T-helper 1 cell treated with Interleukin-12 subunit alpha and Interleukin-12 subunit beta and Interleukin-4 antibody, amounts not matched to agents 30 μg/mL and 1 μg/mL, for 36 hours (primary cell): ENCODE data around the gene EIF3C.
"Not testable (repeated sequence)": the region's sequence is repeated elsewhere in the genome, so short reads cannot be mapped to it uniquely, and the experiment has no call there.

ENCODE experiments used
- H3K27ac Mint-ChIP-seq: one replicate; pipeline ENCODE4 v1.8.0; 2021; ENCODE audit warnings: mild to moderate bottlenecking, mixed read lengths
- H3K27me3 Mint-ChIP-seq: one replicate; pipeline ENCODE4 v1.8.0; 2021; ENCODE audit warnings: low read depth, mixed read lengths
- H3K36me3 Mint-ChIP-seq: one replicate; pipeline ENCODE4 v1.8.0; 2021; ENCODE audit warnings: low read depth, mixed read lengths
- H3K4me1 Mint-ChIP-seq: one replicate; pipeline ENCODE4 v1.8.0; 2021; ENCODE audit warnings: low read depth, mixed read lengths
- H3K4me3 Mint-ChIP-seq: one replicate; pipeline ENCODE4 v1.8.0; 2021; ENCODE audit warnings: mild to moderate bottlenecking, moderate library complexity, mixed read lengths
- H3K9me3 Mint-ChIP-seq: one replicate; pipeline ENCODE4 v1.8.0; 2021; ENCODE audit warnings: mixed read lengths

EIF3C gene, protein sequence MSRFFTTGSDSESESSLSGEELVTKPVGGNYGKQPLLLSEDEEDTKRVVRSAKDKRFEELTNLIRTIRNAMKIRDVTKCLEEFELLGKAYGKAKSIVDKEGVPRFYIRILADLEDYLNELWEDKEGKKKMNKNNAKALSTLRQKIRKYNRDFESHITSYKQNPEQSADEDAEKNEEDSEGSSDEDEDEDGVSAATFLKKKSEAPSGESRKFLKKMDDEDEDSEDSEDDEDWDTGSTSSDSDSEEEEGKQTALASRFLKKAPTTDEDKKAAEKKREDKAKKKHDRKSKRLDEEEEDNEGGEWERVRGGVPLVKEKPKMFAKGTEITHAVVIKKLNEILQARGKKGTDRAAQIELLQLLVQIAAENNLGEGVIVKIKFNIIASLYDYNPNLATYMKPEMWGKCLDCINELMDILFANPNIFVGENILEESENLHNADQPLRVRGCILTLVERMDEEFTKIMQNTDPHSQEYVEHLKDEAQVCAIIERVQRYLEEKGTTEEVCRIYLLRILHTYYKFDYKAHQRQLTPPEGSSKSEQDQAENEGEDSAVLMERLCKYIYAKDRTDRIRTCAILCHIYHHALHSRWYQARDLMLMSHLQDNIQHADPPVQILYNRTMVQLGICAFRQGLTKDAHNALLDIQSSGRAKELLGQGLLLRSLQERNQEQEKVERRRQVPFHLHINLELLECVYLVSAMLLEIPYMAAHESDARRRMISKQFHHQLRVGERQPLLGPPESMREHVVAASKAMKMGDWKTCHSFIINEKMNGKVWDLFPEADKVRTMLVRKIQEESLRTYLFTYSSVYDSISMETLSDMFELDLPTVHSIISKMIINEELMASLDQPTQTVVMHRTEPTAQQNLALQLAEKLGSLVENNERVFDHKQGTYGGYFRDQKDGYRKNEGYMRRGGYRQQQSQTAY

DNA sequence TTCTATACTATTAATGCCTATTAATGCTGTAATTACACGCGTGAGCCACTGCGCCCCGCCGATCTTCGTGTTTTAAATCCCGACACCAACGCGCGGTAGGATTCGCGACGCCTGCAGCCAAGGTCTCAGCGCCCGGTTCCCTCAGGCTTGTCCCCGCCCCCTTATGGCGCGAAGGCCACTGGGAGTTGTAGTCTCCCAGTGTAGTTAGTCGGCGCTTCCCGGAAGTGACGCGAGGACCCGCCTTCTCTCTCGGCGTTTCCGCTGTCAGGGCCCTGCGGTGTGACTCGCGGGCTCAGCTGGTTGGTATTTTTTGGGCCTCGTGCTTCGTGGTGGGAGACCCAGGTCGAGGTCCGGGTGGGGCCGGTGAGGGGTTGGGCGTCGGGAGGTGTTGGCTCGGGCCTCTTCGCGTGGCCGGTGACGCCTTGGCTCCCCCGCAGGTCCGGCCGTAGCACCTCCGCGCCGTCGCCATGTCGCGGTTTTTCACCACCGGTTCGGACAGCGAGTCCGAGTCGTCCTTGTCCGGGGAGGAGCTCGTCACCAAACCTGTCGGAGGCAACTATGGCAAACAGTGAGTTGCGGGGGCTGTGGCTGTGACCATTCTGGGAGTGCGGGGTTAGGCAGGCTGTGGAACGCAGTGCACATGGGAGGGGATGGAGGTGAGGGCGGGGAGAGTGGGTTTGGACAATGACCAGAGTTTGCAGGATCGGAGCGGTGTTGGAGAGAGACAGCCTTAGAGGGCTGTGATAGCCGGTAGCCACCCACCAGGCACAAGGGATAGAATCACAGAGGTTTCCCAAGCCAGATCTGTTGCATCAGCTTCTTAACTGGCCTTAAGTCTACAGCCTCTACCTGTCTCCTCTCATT is at the start of gene EIF3C:
EIF3C (plus strand) TSS at position 245 of the 864 bp plus-strand sequence; CDS start at position 468, 223 bp downstream.
- not testable (repeated sequence) for H3K27ac Mint-ChIP-seq, H3K4me1 Mint-ChIP-seq, H3K9me3 Mint-ChIP-seq, H3K36me3 Mint-ChIP-seq, H3K27me3 Mint-ChIP-seq
- peak within 1 kb of the TSS; percentile 76 for H3K4me3 Mint-ChIP-seq

DNA sequence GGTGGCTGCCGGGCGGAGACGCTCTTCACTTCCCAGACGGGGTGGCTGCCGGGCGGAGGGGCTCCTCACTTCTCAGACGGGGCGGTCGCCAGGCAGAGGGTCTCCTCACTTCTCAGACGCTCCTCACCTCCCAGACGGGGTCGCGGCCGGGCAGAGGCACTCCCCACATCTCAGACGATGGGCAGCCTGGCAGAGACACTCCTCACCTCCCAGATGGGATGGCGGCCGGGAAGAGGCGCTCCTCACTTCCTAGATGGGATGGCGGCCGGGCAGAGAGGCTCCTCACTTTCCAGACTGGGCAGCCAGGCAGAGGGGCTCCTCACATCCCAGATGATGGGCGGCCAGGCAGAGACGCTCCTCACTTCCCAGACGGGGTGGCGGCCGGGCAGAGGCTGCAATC is 45.0 kb upstream of the EIF3C start:
- H3K9me3 Mint-ChIP-seq, H3K27me3 Mint-ChIP-seq, H3K4me1 Mint-ChIP-seq, H3K4me3 Mint-ChIP-seq, H3K27ac Mint-ChIP-seq, H3K36me3 Mint-ChIP-seq: not testable (repeated sequence)

DNA sequence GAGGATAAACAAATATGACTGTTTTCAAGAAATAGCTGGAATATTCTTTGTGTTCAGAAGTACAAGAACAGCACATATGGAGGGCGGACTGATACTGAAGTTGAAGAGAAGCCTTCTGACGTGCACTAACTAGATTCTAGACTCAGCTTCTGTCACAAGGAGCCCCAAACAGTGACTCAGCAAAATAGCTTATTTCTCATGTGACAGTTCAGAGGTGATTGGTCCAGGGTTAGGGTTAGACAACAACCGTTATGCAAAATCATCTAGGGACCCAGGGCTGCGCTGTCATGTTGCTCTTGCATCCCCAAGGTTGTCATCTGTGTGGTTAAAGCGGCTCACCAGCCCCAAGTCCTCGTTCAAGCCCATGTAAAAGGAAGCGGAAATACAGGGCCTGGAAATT is 43.8 kb upstream of the EIF3C start:
- H3K4me3 Mint-ChIP-seq, H3K9me3 Mint-ChIP-seq, H3K27me3 Mint-ChIP-seq, H3K36me3 Mint-ChIP-seq, H3K4me1 Mint-ChIP-seq, H3K27ac Mint-ChIP-seq: not testable (repeated sequence)

DNA sequence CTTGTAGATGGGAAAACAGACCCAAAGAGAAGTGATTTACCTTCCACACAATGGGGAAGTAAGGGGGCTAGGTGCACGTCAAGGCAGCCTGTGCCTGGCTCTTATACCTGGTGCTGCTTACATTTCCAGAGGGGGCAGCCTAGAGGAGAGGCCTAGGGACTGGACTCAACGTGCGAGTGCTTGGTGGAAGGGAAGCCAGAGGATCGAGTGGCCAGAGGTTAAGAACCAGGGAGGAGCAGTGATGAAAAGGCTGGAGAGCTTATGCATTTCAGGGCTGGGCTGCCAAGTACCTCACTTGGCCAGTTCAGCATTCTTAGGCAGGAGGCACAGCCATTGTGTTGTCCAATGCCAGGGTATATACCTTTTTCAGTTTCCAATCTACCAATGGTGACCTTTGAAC is 43.1 kb upstream of the EIF3C start:
- not testable (repeated sequence) for H3K27me3 Mint-ChIP-seq, H3K4me1 Mint-ChIP-seq, H3K9me3 Mint-ChIP-seq, H3K27ac Mint-ChIP-seq, H3K36me3 Mint-ChIP-seq, H3K4me3 Mint-ChIP-seq

DNA sequence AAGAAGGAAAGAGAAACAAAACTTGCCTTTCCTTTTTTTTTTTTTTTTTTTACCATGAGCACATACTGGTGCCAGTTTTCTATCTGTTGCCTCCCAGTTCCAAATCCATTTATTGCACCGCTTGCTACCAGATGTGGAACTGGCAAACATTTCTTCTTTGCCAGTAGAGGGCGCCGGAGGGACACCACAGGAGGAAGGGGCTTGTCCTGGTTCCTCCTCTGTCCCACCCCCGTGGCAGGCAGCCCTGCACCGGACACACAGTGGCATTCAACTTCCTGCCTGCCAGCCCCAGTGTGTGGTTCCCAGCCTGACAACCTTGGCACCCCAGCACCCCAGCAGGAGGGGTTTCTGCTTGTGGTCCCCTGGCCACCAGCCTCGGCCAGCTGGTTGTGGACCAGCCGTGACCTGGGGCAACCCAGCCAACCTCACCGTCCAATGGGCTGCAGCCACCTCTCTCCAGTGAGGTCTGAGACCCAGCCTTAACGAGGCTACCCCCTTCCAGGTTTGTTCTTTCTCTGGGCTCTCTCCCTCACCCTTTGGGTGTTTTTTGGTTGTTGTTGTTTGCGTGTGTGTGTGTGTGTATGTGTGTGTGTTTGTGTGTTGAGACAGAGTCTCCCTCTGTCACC is 22.8 kb upstream of the EIF3C start:
- H3K4me3 Mint-ChIP-seq, H3K27me3 Mint-ChIP-seq, H3K27ac Mint-ChIP-seq, H3K36me3 Mint-ChIP-seq, H3K4me1 Mint-ChIP-seq, H3K9me3 Mint-ChIP-seq: not testable (repeated sequence)

DNA sequence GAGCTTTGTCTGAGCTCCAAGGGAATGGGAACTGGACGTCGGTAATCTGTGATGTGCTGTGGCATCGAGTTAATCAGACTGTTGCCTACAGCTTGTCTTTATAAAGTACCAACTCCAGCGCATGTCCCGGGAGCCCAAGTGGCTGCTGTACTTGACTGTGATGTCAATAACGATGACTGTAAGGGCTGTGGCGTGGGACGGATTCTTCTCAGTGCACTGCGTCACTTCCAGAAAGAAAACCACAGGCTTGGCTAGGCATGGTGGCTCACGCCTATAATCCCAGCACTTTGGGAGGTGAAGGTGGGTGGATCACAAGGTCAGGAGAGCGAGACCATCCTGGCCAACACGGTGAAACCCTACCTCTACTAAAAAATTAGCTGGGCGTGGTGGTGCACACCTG is 21.8 kb upstream of the EIF3C start:
- H3K4me1 Mint-ChIP-seq, H3K27me3 Mint-ChIP-seq, H3K9me3 Mint-ChIP-seq, H3K27ac Mint-ChIP-seq, H3K36me3 Mint-ChIP-seq, H3K4me3 Mint-ChIP-seq: not testable (repeated sequence)

DNA sequence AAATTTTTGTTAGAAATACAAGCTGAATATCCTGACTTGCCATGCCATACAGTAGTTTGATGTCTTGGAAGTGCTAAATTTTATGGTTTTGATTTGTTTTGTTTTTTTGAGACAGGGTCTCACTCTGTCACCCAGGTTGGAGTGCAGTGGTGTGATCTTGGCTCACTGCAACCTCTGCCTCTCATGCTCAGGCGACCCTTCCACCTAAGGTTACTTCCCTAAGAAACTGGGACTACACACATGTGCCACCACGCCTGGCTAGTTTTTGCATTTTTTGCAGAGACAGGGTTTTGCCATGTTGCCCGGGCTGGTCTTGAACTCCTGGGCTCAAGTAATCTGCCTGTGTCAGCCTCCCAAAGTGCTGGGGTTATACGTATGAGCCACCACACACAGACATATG is 19.5 kb upstream of the EIF3C start:
- H3K4me1 Mint-ChIP-seq, H3K4me3 Mint-ChIP-seq, H3K27ac Mint-ChIP-seq, H3K27me3 Mint-ChIP-seq, H3K36me3 Mint-ChIP-seq, H3K9me3 Mint-ChIP-seq: not testable (repeated sequence)

DNA sequence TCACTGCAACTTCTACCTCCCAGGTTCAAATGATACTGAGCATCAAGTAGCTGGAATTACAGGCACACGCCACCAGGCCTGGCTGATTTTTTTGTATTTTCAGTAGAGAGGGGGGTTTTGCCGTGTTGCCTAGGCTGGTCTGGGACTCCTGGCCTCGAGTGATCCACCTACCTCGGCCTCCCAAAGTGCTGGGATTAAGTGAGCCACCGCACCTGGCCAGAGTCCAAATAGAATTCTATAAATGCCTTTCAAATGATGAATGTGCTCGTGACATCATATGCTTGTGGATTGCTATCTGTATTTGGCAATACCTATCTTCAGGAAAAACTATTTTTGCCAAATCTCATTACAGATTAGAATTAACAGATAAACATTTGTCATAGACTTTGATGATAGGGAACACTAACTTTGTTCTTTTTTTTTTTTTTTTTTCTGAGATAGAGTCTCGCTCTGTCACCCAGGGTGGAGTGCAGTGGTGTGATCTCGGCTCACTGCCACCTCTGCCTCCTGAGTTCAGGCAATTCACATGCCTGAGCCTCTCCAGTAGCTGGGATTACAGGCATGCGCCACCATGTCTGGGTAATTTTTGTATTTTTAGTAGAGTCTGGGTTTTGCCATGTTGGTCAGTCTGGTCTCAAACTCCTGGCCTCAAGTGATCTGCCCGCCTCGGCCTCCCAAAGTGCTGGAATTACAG is 17.9 kb upstream of the EIF3C start:
- not testable (repeated sequence) for H3K9me3 Mint-ChIP-seq, H3K4me3 Mint-ChIP-seq, H3K36me3 Mint-ChIP-seq, H3K4me1 Mint-ChIP-seq, H3K27me3 Mint-ChIP-seq, H3K27ac Mint-ChIP-seq

DNA sequence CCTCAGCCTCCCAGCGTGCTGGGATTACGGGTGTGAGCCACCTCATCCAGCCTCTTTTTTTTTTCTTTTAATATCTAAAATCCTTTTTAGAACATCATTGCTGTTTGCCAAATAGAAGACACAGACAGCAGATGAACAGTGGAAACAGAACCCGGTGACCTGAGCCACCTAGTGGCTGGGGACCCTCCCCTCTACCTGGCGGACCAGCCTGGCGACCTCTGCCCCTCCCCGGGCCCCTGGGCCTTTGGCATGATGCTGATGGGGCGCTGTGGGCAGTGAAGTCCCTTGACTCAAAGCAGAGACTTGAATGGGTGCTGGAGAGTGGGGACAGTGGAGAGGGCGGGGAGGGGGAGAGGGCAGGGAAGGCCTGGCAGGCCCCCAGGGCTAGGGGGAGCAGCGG is 11.5 kb upstream of the EIF3C start:
- H3K4me1 Mint-ChIP-seq, H3K4me3 Mint-ChIP-seq, H3K27me3 Mint-ChIP-seq, H3K9me3 Mint-ChIP-seq, H3K36me3 Mint-ChIP-seq, H3K27ac Mint-ChIP-seq: not testable (repeated sequence)

DNA sequence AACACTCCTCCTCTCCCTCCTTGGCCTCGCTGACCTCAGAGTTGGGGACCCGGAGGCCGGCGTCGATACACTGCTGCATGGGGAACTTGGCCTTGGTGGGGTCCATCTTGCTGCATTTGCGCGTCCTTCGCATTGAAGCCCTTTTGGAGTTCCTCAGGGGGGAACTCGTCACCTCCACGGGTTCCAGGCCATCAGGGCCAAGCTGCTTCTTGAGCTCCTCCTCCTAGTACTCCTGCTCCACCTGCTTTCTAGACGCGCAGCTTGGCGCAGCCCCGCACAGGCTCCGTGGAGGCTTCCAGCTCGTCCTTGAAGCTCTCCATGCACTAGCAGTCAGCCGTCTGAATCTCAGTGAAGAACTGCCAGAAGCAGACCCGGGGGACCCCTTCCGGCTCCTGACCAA is 10.9 kb upstream of the EIF3C start:
- not testable (repeated sequence) for H3K36me3 Mint-ChIP-seq, H3K4me1 Mint-ChIP-seq, H3K9me3 Mint-ChIP-seq, H3K27ac Mint-ChIP-seq, H3K27me3 Mint-ChIP-seq, H3K4me3 Mint-ChIP-seq

DNA sequence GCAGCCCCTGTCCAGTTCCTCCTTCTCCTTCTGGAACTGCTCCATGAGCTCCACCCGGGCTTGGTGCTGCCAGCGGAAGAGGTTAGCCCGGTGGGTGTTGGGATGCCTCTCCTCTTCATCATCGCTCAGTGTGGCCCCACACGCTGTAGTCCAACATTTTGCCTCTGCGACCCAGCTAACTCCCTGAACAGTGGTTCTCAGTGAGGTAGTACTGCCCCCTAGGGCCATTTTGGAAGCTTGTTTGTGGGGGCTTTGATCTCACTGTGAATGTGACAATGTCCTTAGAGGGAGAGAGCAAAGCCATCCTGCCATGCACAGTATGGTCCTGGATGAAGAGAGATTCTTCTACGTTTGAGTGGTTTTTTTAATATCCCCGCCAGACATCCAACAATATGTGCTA is 9.9 kb upstream of the EIF3C start:
- not testable (repeated sequence) for H3K27me3 Mint-ChIP-seq, H3K4me1 Mint-ChIP-seq, H3K9me3 Mint-ChIP-seq, H3K4me3 Mint-ChIP-seq, H3K27ac Mint-ChIP-seq, H3K36me3 Mint-ChIP-seq

DNA sequence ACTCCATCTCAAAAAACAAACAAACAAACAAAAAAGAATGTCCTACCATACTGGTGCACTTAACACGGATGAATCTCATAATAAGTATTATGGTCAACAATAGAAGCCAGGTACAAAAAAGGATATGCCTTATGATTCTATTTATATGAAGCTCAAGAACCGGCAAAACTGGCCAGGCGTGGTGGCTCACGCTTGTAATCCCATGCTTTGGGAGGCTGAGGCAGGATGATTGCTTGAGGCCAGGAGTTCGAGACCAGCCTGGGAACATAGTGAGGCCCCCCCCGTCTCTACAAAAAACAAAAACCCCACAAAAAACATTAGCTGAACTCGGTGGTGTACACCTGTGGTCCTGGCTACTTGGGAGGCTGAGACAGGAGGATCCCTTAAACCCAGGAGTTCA is 7.0 kb upstream of the EIF3C start:
- H3K27ac Mint-ChIP-seq, H3K4me3 Mint-ChIP-seq, H3K36me3 Mint-ChIP-seq, H3K9me3 Mint-ChIP-seq, H3K4me1 Mint-ChIP-seq, H3K27me3 Mint-ChIP-seq: not testable (repeated sequence)

DNA sequence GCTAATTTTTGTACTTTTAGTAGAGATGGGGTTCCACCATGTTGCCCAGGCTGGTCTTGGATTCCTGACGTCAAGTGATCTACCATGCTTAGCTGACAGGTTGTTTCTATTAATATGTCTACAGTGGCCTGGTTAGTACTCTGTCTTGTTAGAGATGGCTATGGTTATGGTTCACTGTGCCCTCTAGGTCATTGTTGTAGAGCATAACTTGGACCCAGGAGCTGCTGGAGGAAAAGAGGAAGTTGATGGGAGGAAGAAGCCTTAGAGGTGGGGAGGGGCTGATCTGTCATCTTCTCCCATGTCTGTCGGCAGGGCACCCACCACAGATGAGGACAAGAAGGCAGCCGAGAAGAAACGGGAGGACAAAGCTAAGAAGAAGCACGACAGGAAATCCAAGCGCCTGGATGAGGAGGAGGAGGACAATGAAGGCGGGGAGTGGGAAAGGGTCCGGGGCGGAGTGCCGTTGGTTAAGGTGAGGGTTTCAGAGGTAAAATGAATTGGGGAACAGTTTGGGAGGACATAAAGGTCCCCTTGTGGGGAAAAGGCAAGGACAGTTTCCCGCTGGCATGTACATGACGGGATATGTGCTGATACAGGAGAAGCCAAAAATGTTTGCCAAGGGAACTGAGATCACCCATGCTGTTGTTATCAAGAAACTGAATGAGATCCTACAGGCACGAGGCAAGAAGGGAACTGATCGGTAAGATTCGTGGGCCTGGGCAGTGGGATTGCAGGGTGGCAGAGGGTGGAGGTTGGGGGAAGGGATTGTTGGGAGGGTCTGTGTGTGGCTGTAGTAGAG is 11.8 kb downstream of the EIF3C start:
- not testable (repeated sequence) for H3K4me1 Mint-ChIP-seq, H3K4me3 Mint-ChIP-seq, H3K9me3 Mint-ChIP-seq, H3K36me3 Mint-ChIP-seq, H3K27me3 Mint-ChIP-seq, H3K27ac Mint-ChIP-seq
